Skeletal muscle tissue (tissue), 4 donors: ENCODE results near the gene OR6J1. TPM values are rescaled to one million over a fixed set of nuclear protein-coding genes. Genes with fewer than 3 reads are reported as not detected.
"Not testable (repeated sequence)": the region's sequence is repeated elsewhere in the genome, so short reads cannot be mapped to it uniquely, and the experiment has no call there.

Experiments used
- H3K27ac ChIP-seq: one replicate; pipeline ENCODE4 v1.7.0; 2013; ENCODE audit warnings: mild to moderate bottlenecking, low read depth, low read length, inconsistent platforms
- H3K27me3 ChIP-seq, 3 donors: one replicate each; pipeline ENCODE4 v1.7.0; 2013; ENCODE audit warnings: low read length in 3 of 3; ENCODE audit not compliant: control insufficient read depth in 3 of 3, insufficient read depth in 3 of 3
- H3K36me3 ChIP-seq, 3 donors: one replicate each; pipeline ENCODE4 v1.7.0; 2013; ENCODE audit warnings: low read length in 3 of 3; ENCODE audit not compliant: control insufficient read depth in 3 of 3, insufficient read depth in 3 of 3
- H3K4me1 ChIP-seq, 3 donors: one replicate each; pipeline ENCODE4 v1.7.0; 2013; ENCODE audit warnings: low read length in 3 of 3, mild to moderate bottlenecking in 3 of 3; ENCODE audit not compliant: control insufficient read depth in 3 of 3, insufficient read depth in 3 of 3
- H3K4me3 ChIP-seq, 3 donors: one replicate each; pipeline ENCODE4 v1.7.0; 2013; ENCODE audit warnings: low read length in 3 of 3
- H3K9ac ChIP-seq, 3 donors: one replicate each; pipeline ENCODE4 v1.7.0; 2013; ENCODE audit warnings: low read length in 3 of 3, mild to moderate bottlenecking in 3 of 3, moderate library complexity in 2 of 3, low read depth in 1 of 3
- H3K9me3 ChIP-seq, 3 donors: one replicate each; pipeline ENCODE4 v1.7.0; 2013; ENCODE audit warnings: low read length in 3 of 3; ENCODE audit not compliant: control insufficient read depth in 3 of 3
- total RNA-seq: library from RNA; depleted of rRNA; stranded (reverse); fragments of >200 nt; gene quantifications from one replicate; pipeline ENCODE4 v1.2.3, GENCODE V29; 2014
- donor health status: Osteomylitis.

The OR6J1 gene
- total RNA-seq, 1 donor from 2014 or later, result not detected

DNA sequence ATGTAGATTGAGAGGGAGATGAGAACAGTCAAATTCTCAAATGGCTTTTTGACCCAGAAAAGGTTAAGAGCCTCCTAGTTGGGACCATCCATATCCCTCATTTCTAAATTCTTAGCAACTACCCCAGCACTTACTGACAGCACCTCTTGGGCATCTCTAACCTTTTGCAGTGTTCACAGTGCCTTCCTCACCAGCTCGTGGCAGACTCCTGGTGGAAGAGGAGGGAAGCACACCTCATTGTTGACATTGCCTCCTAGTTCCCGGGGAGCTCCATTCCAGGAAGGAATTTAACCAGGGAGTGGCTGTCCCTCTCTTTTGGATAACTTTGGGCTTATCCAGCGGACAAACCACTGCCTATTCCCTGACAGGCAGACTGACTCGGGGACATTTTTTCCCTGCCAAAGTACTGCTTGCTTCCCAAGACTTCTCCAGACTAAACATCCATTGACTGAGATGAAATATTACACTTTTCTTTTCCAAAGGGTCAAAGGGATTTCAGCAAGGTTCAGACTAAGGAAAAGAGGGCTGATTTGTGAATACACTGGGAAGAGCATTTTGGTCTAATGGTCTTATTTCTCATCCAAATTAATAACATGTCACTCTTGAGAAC is 9.0 kb upstream of the OR6J1 start:
- no peaks in the 10 kb centered on the region for H3K9me3 ChIP-seq
- no peak overlapping the region for H3K9ac ChIP-seq
- no peaks in the 10 kb centered on the region for H3K36me3 ChIP-seq
- H3K27ac ChIP-seq, result no peak overlapping the region
- no peaks in the 10 kb centered on the region for H3K27me3 ChIP-seq
- H3K4me3 ChIP-seq, result no peak overlapping the region
- peaks cover 6 to 15% (median 6%) of the 10 kb centered on the region in 3 donors for H3K4me1 ChIP-seq

- Histone ChIP-seq H3K4me3 (no peak overlapping the region), H3K36me3 (no peaks in the 10 kb centered on the region), H3K9ac (no peak overlapping the region), H3K4me1 (peaks cover 6 to 15% (median 6%) of the 10 kb centered on the region in 3 donors), H3K27ac (no peak overlapping the region), H3K27me3 (no peaks in the 10 kb centered on the region), H3K9me3 (no peaks in the 10 kb centered on the region)
These were observed 7.4 kb upstream of the OR6J1 start for GRCh38 chr14:22651586-22651985.

DNA sequence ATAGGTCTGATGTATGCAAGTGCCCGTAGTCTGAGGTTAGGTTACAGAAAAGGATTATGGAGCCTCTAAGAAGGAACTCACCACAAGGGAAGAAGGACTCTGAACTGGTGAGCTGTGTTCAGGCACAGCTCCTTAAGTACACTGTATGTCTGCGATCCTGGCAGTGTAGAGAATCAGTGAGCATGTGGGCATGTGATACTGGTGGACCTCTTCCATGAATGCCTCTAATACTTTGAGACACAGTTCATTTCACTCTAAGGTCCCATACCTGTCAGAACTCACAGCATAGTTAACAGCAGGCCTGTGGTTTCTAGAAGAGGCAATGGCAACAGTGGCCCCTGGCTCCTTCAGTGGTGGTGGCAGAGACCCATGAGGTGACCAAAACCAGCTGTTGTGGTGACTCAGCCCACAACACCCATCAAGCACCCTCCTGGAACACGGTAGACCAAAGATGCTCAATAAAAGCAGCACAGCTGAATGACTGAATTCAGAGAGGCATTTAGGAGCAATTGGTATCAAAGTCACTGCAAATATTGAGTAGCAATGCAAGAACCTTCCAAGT is 6.9 kb upstream of the OR6J1 start:
- no peak overlapping the region for H3K4me3 ChIP-seq
- peak overlapping the region; percentile 41 for H3K27ac ChIP-seq
- no peaks in the 10 kb centered on the region for H3K27me3 ChIP-seq
- no peaks in the 10 kb centered on the region for H3K9me3 ChIP-seq
- H3K9ac ChIP-seq, result no peak overlapping the region
- H3K36me3 ChIP-seq, result no peaks in the 10 kb centered on the region
- H3K4me1 ChIP-seq, result peaks cover 6 to 15% (median 6%) of the 10 kb centered on the region in 3 donors

DNA sequence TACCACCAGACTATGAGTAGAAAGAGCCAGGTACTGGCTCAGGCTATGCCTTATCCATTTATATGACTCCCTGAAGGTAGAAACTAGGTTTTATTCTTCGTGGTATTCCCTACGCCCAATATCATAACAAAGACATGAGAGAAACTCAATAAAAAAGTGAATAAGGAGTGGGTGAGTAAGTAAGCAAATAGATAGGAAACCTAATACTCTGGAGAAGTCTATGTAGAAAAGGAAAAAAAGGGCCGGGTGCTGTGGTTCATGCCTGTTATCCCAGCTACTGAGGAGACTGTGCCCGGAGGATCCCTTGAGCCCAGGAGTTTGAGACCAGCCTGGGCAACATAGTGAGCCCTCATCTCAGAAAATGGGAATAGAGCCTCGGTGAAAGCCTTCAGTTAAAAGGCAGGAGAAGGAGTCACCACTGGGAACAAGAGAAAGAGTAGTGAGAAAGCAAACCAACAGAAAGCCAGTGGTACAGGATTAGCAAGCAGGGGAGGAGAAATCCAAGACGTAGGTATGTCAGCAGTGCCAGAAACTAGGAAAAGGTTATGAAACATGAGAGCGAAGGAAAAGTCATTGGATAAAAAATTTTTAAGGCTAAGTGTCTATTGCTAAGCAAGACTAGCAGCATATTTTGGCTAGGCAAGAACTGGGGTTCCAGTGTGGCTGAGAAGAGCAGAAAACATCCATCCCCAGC is 6.0 kb upstream of the OR6J1 start:
- Histone ChIP-seq H3K27me3 (no peaks in the 10 kb centered on the region), H3K9ac (no peak overlapping the region), H3K36me3 (no peaks in the 10 kb centered on the region), H3K4me1 (peaks cover 6 to 15% (median 6%) of the 10 kb centered on the region in 3 donors), H3K4me3 (peak overlapping the region in 2 of 3 donors; percentile 3 to 21), H3K27ac (peak overlapping the region; percentile 41), H3K9me3 (no peaks in the 10 kb centered on the region)

DNA sequence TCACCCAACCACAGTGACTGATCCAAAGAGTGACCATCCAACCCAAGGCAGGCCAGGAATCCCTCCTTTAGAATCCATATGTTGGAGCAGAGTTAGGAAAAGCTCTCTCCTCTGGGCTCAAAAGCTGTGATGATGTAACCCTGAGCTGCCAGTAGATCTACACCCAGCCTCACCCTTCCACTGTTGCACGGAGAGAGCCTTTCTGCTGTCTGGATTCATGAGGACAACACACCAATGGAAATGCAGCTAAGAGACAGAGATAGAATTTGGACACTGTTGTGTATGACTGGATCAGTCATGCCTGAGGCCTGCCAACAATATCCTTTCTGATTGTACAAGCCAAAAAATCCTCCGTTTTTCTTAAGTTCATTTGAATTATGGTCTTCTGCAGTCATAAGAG is 4.4 kb upstream of the OR6J1 start:
- Histone ChIP-seq H3K36me3 (no peaks in the 10 kb centered on the region), H3K27ac (no peak overlapping the region), H3K4me1 (peaks cover 6 to 15% (median 6%) of the 10 kb centered on the region in 3 donors), H3K9me3 (no peaks in the 10 kb centered on the region), H3K27me3 (no peaks in the 10 kb centered on the region), H3K4me3 (no peak overlapping the region), H3K9ac (no peak overlapping the region)

DNA sequence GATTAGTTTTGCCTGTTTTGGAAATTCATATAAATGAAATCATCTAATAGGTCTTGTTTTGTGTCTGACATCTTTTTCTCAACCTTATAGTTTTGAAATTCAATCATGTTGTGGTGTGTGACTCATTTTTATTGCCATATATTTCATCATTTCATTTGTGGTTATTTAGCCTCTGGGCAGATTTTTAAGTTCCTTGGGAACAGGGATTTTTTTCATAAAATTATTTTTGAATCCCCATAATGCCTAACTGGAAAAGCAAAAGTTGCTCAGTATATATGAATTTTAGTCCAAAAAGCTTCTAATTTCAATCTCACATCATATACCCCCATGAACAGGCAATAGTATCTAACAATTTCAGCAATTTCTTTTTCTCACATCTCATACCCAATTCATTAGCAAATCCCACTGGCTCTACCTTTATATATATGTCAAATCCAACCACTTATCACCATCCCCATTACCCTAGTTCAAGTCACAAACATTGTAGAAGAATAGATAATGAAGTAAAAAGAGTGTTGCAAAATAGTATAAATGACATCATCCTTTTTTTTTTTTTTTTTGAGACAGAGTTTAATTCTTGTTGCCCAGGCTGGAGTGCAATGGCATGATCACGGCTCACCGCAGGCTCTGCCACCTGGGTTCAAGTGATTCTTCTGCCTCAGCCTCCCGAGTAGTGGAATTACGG is 2.6 kb upstream of the OR6J1 start:
- Histone ChIP-seq H3K27me3 (no peaks in the 10 kb centered on the region), H3K4me3 (no peak overlapping the region), H3K9me3 (no peaks in the 10 kb centered on the region), H3K27ac (no peak overlapping the region), H3K4me1 (peaks cover 6 to 12% (median 6%) of the 10 kb centered on the region in 3 donors), H3K9ac (no peak overlapping the region), H3K36me3 (no peaks in the 10 kb centered on the region)

GRCh38 chr14:22641846-22642245 is 2.3 kb downstream of the OR6J1 start:
- no peak overlapping the region for H3K27ac ChIP-seq
- no peaks in the 10 kb centered on the region for H3K4me1 ChIP-seq
- no peak overlapping the region for H3K9ac ChIP-seq
- no peaks in the 10 kb centered on the region for H3K36me3 ChIP-seq
- H3K27me3 ChIP-seq, result no peaks in the 10 kb centered on the region
- no peak overlapping the region for H3K4me3 ChIP-seq
- no peaks in the 10 kb centered on the region for H3K9me3 ChIP-seq

DNA sequence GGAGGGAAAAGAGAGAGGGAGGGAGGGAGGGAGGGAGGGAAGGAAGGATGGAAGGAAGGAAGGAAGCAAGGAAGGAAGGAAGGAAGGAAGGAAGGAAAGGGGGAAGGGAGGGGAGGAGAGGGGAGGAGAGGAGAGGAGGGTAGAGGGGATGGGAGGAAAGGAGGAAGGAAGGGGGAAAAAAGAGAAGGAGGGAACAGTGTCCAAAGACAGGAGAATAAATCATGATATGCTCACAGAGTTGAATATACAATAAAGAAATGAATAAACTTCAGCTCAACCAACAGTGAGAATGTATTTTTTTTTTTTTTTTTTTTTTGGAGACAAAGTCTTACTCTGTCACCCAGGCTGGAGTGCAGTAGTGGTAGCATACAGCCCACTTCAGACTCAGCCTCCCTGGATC is 4.0 kb downstream of the OR6J1 start:
- no peak overlapping the region for H3K9ac ChIP-seq
- no peaks in the 10 kb centered on the region for H3K27me3 ChIP-seq
- no peaks in the 10 kb centered on the region for H3K9me3 ChIP-seq
- no peaks in the 10 kb centered on the region for H3K4me1 ChIP-seq
- H3K36me3 ChIP-seq, result no peaks in the 10 kb centered on the region
- no peak overlapping the region for H3K4me3 ChIP-seq
- H3K27ac ChIP-seq, result no peak overlapping the region

DNA sequence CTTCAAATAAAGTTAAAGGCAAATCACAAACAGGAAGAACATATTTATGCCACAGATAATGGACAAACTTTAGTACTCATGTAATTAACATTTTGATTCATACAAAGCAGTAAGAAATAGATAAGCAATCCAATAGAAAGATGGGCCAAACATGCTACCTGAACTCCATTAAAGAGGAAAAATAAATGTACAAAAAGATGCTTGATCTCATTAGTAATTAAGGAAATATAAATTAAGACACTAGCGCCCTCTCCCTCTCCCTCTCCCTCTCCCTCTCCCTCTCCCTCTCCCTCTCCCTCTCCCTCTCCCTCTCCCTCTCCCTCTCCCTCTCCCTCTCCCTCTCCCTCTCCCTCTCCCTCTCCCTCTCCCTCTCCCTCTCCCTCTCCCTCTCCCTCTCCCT is 8.2 kb downstream of the OR6J1 start:
- not testable (repeated sequence) for H3K4me3 ChIP-seq, H3K9me3 ChIP-seq, H3K27me3 ChIP-seq, H3K4me1 ChIP-seq, H3K36me3 ChIP-seq, H3K9ac ChIP-seq, H3K27ac ChIP-seq
